ENCODE results near the gene SCLT1. TPM values are rescaled to one million over a fixed set of nuclear protein-coding genes. Genes with fewer than 3 reads are reported as not detected.
A peak's percentile ranks its signal among the peaks of the same experiment; 100 is the strongest.

SCLT1 gene
- total RNA-seq, 1 experiment from 2014 or later: 13.7 TPM

- DNase-seq: peak; percentile 31
- H3K27me3 ChIP-seq (ENCODE audit: control insufficient read depth, insufficient read depth, low read length): no peaks in the 10 kb centered on the region
- H3K4me3 ChIP-seq (ENCODE audit: insufficient read depth, low read depth, low read length): no peak overlapping the region
- peaks cover 66% of the 10 kb centered on the region for H3K36me3 ChIP-seq (replicated peaks; ENCODE audit: control insufficient read depth, insufficient read depth, low read length)
Observed at GRCh38 chr4:128862608-128863311, 230.6 kb downstream of the SCLT1 start.

GRCh38 chr4:128861856-128862518 is 231.4 kb downstream of the SCLT1 start:
- Histone ChIP-seq H3K36me3 (replicated peaks; ENCODE audit: control insufficient read depth, insufficient read depth, low read length) (peaks cover 70% of the 10 kb centered on the region), H3K4me3 (ENCODE audit: insufficient read depth, low read depth, low read length) (no peak overlapping the region), H3K27me3 (ENCODE audit: control insufficient read depth, insufficient read depth, low read length) (no peaks in the 10 kb centered on the region)
- DNase-seq: no peak

GRCh38 chr4:128859887-128860677 is 233.3 kb downstream of the SCLT1 start:
- H3K27me3 ChIP-seq (ENCODE audit: control insufficient read depth, insufficient read depth, low read length): no peaks in the 10 kb centered on the region
- peaks cover 71% of the 10 kb centered on the region for H3K36me3 ChIP-seq (replicated peaks; ENCODE audit: control insufficient read depth, insufficient read depth, low read length)
- no peak for DNase-seq
- no peak overlapping the region for H3K4me3 ChIP-seq (ENCODE audit: insufficient read depth, low read depth, low read length)

GRCh38 chr4:128858879-128859671 is 234.3 kb downstream of the SCLT1 start:
- no peak for DNase-seq
- H3K4me3 ChIP-seq (ENCODE audit: insufficient read depth, low read depth, low read length): no peak overlapping the region
- H3K27me3 ChIP-seq (ENCODE audit: control insufficient read depth, insufficient read depth, low read length): no peaks in the 10 kb centered on the region
- H3K36me3 ChIP-seq (replicated peaks; ENCODE audit: control insufficient read depth, insufficient read depth, low read length): peaks cover 68% of the 10 kb centered on the region

GRCh38 chr4:128856246-128856645 is 237.1 kb downstream of the SCLT1 start:
- no peak for DNase-seq
- H3K27me3 ChIP-seq (ENCODE audit: control insufficient read depth, insufficient read depth, low read length): no peaks in the 10 kb centered on the region
- H3K36me3 ChIP-seq (replicated peaks; ENCODE audit: control insufficient read depth, insufficient read depth, low read length): peaks cover 72% of the 10 kb centered on the region
- H3K4me3 ChIP-seq (ENCODE audit: insufficient read depth, low read depth, low read length): no peak overlapping the region

GRCh38 chr4:128855621-128856020 is 237.7 kb downstream of the SCLT1 start:
- H3K4me3 ChIP-seq (ENCODE audit: insufficient read depth, low read depth, low read length): no peak overlapping the region
- DNase-seq: no peak
- H3K27me3 ChIP-seq (ENCODE audit: control insufficient read depth, insufficient read depth, low read length): no peaks in the 10 kb centered on the region
- peaks cover 67% of the 10 kb centered on the region for H3K36me3 ChIP-seq (replicated peaks; ENCODE audit: control insufficient read depth, insufficient read depth, low read length)

GRCh38 chr4:128854433-128854832 is 238.9 kb downstream of the SCLT1 start:
- H3K4me3 ChIP-seq (ENCODE audit: insufficient read depth, low read depth, low read length): no peak overlapping the region
- no peak for DNase-seq
- peaks cover 62% of the 10 kb centered on the region for H3K36me3 ChIP-seq (replicated peaks; ENCODE audit: control insufficient read depth, insufficient read depth, low read length)
- H3K27me3 ChIP-seq (ENCODE audit: control insufficient read depth, insufficient read depth, low read length): no peaks in the 10 kb centered on the region

- Histone ChIP-seq H3K36me3 (replicated peaks; ENCODE audit: control insufficient read depth, insufficient read depth, low read length) (peaks cover 62% of the 10 kb centered on the region), H3K27me3 (ENCODE audit: control insufficient read depth, insufficient read depth, low read length) (no peaks in the 10 kb centered on the region), H3K4me3 (ENCODE audit: insufficient read depth, low read depth, low read length) (no peak overlapping the region)
- no peak for DNase-seq
Observed at GRCh38 chr4:128853741-128854140, 239.6 kb downstream of the SCLT1 start.

- H3K4me3 ChIP-seq (ENCODE audit: insufficient read depth, low read depth, low read length): no peak overlapping the region
- peaks cover 67% of the 10 kb centered on the region for H3K36me3 ChIP-seq (replicated peaks; ENCODE audit: control insufficient read depth, insufficient read depth, low read length)
- H3K27me3 ChIP-seq (ENCODE audit: control insufficient read depth, insufficient read depth, low read length): no peaks in the 10 kb centered on the region
- DNase-seq: no peak
Observed at GRCh38 chr4:128850252-128850651, 243.1 kb downstream of the SCLT1 start.

GRCh38 chr4:128848461-128848860 is 244.9 kb downstream of the SCLT1 start:
- Histone ChIP-seq H3K27me3 (ENCODE audit: control insufficient read depth, insufficient read depth, low read length) (no peaks in the 10 kb centered on the region), H3K36me3 (replicated peaks; ENCODE audit: control insufficient read depth, insufficient read depth, low read length) (peaks cover 73% of the 10 kb centered on the region), H3K4me3 (ENCODE audit: insufficient read depth, low read depth, low read length) (no peak overlapping the region)
- DNase-seq: no peak

GRCh38 chr4:128847082-128847724 is 246.1 kb downstream of the SCLT1 start:
- Histone ChIP-seq H3K36me3 (replicated peaks; ENCODE audit: control insufficient read depth, insufficient read depth, low read length) (peaks cover 66% of the 10 kb centered on the region), H3K27me3 (ENCODE audit: control insufficient read depth, insufficient read depth, low read length) (no peaks in the 10 kb centered on the region), H3K4me3 (ENCODE audit: insufficient read depth, low read depth, low read length) (no peak overlapping the region)
- no peak for DNase-seq

GRCh38 chr4:128846063-128846462 is 247.3 kb downstream of the SCLT1 start:
- DNase-seq: no peak
- Histone ChIP-seq H3K36me3 (replicated peaks; ENCODE audit: control insufficient read depth, insufficient read depth, low read length) (peaks cover 61% of the 10 kb centered on the region), H3K27me3 (ENCODE audit: control insufficient read depth, insufficient read depth, low read length) (no peaks in the 10 kb centered on the region), H3K4me3 (ENCODE audit: insufficient read depth, low read depth, low read length) (no peak overlapping the region)

GRCh38 chr4:128844931-128845330 is 248.4 kb downstream of the SCLT1 start:
- Histone ChIP-seq H3K4me3 (ENCODE audit: insufficient read depth, low read depth, low read length) (no peak overlapping the region), H3K27me3 (ENCODE audit: control insufficient read depth, insufficient read depth, low read length) (no peaks in the 10 kb centered on the region), H3K36me3 (replicated peaks; ENCODE audit: control insufficient read depth, insufficient read depth, low read length) (peaks cover 58% of the 10 kb centered on the region)
- DNase-seq: no peak

GRCh38 chr4:128841402-128841801 is 251.9 kb downstream of the SCLT1 start:
- Histone ChIP-seq H3K27me3 (ENCODE audit: control insufficient read depth, insufficient read depth, low read length) (no peaks in the 10 kb centered on the region), H3K36me3 (replicated peaks; ENCODE audit: control insufficient read depth, insufficient read depth, low read length) (peaks cover 33% of the 10 kb centered on the region), H3K4me3 (ENCODE audit: insufficient read depth, low read depth, low read length) (no peak overlapping the region)
- no peak for DNase-seq

All from H7 (cell line).